ENCODE results near the gene VPS39.

DNA sequence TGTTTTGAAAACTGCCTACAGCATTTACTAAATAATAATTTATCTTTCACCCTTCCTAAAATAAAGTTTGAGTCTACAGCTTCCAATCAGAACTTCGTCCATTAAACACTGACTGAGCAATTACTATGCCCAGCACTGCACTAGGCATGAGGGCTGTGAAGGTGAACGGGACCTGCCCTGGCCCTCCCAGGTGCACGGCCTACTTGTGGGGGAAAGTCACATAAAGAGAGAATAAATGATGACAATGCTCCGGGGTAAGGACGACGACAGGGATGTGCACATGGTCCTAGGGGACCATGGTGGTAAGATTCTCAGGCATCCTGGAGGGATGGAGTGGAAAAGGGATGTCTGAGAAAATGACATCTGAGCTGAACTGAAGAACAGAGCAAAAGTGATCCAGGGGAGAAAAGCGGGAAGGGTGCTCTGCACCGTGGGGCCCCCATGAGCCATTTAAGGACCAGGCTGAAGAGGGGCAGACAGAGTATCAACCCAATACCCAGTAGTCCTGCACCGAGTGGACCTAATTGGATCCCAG is 63.2 kb downstream of the VPS39 start:
- no peak for TF ChIP-seq RXRA (IDR thresholded peaks at IDR 0.05; ENCODE audit: borderline replicate concordance, low read depth)
- TF ChIP-seq, protein P1, sequence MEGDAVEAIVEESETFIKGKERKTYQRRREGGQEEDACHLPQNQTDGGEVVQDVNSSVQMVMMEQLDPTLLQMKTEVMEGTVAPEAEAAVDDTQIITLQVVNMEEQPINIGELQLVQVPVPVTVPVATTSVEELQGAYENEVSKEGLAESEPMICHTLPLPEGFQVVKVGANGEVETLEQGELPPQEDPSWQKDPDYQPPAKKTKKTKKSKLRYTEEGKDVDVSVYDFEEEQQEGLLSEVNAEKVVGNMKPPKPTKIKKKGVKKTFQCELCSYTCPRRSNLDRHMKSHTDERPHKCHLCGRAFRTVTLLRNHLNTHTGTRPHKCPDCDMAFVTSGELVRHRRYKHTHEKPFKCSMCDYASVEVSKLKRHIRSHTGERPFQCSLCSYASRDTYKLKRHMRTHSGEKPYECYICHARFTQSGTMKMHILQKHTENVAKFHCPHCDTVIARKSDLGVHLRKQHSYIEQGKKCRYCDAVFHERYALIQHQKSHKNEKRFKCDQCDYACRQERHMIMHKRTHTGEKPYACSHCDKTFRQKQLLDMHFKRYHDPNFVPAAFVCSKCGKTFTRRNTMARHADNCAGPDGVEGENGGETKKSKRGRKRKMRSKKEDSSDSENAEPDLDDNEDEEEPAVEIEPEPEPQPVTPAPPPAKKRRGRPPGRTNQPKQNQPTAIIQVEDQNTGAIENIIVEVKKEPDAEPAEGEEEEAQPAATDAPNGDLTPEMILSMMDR (IDR thresholded peaks at IDR 0.05), result no peak
- no peak for TF ChIP-seq TAF1 (IDR thresholded peaks at IDR 0.05; ENCODE audit: borderline replicate concordance, low read depth, low read length)
- no peak for TF ChIP-seq POLR2AphosphoS5 (IDR thresholded peaks at IDR 0.05; ENCODE audit: low read depth, low read length)
- no peak for TF ChIP-seq TEAD4 (IDR thresholded peaks at IDR 0.05; ENCODE audit: borderline replicate concordance, insufficient read depth)
- TF ChIP-seq GABPA (IDR thresholded peaks at IDR 0.05; ENCODE audit: low read depth), result no peak
- TF ChIP-seq, protein P2, sequence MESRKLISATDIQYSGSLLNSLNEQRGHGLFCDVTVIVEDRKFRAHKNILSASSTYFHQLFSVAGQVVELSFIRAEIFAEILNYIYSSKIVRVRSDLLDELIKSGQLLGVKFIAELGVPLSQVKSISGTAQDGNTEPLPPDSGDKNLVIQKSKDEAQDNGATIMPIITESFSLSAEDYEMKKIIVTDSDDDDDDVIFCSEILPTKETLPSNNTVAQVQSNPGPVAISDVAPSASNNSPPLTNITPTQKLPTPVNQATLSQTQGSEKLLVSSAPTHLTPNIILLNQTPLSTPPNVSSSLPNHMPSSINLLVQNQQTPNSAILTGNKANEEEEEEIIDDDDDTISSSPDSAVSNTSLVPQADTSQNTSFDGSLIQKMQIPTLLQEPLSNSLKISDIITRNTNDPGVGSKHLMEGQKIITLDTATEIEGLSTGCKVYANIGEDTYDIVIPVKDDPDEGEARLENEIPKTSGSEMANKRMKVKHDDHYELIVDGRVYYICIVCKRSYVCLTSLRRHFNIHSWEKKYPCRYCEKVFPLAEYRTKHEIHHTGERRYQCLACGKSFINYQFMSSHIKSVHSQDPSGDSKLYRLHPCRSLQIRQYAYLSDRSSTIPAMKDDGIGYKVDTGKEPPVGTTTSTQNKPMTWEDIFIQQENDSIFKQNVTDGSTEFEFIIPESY (IDR thresholded peaks at IDR 0.05; ENCODE audit: borderline replicate concordance, low read depth), result no peak
- TF ChIP-seq, protein P3, sequence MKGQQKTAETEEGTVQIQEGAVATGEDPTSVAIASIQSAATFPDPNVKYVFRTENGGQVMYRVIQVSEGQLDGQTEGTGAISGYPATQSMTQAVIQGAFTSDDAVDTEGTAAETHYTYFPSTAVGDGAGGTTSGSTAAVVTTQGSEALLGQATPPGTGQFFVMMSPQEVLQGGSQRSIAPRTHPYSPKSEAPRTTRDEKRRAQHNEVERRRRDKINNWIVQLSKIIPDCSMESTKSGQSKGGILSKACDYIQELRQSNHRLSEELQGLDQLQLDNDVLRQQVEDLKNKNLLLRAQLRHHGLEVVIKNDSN (IDR thresholded peaks at IDR 0.05; ENCODE audit: borderline replicate concordance, low read depth), result no peak
- TF ChIP-seq SIN3A (IDR thresholded peaks at IDR 0.05; ENCODE audit: borderline replicate concordance, low read depth, low read length), result no peak
- TF ChIP-seq EP300 (IDR thresholded peaks at IDR 0.05; ENCODE audit: borderline replicate concordance in 1 of 2, low read depth in 1 of 2, low read length in 1 of 2), result no peak
- TF ChIP-seq MXI1 (IDR thresholded peaks at IDR 0.05; ENCODE audit: low read depth, low read length), result no peak
